Measurements from ENCODE around the gene SPATS2L.

SPATS2L gene

DNA sequence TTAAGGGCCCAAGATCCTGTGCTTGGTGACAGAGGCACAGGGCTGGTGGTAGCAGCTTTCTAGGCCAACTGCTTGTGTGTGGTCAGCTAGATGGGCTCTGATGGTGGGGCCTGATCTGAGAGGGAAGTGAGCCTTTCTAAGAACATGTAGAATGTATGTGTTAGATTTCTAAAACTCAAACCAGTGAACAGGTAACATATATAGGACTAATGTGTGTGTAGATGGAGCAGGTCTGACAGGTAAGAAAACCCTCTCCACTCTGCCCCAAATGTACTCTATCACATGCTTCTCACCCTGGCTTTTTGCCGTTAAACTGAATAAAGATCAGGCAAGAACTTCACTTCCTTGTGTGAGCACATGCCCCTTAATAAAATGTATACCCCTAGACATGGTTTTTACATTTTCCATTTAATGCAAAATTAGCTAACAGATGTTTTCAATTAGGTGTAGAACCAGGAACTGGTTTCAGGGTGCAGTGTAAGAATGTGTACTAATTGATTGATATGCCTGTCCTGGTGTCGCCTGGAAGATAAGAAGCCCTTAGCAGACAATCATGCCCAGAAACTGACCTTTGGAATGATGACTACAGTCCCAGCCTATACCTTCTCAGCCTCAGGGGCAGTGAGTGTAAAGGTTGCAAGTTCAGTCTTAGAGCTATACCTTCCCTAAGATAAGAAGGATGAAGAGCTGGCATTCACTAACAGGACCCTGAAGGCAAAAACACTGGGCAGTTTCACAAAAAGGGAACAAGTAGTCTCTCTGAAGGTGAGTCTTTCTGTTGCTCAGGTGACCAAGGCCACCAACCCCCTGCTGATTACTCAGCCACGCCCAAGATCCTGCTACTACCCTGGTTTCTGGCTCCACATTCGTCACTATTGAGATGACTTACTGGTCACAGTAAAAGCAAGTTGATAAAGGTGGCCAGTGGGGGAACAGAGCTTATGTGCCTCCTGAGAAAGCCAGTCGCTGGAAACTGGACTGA is 71.2 kb downstream of the SPATS2L start:
- peak; percentile 71 for DNase-seq (ENCODE audit: low spot score)

GRCh38 chr2:200378652-200379290 is 72.3 kb downstream of the SPATS2L start:
- DNase-seq (ENCODE audit: low spot score) = peak; percentile 57

- DNase-seq (ENCODE audit: low spot score) = no peak
These were observed 73.1 kb downstream of the SPATS2L start for GRCh38 chr2:200379481-200380090.

DNA sequence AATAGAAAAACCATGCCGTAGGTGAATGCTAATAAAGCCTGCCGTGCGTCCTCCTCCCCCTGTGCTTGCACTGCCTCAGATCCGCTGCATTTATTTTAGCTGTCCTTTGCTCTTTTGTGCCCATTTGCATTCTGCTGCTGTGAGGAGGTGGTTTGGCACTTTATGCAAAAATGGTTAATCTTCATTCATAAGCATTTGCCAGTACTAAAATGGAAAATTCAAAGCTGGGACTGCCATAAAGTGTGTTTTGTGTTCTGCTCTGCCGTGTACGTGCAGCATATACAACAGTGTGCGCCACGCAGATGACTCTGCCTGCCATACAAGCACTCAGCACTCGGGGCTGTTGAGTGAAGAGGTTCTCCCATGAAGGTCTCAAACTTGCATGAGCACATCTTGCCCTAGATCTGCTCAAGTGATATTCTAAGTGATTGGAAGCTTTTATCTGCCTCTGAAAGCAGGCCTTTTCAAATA is 73.6 kb downstream of the SPATS2L start:
- DNase-seq (ENCODE audit: low spot score) = no peak

- DNase-seq (ENCODE audit: low spot score) = peak; percentile 30
These were observed 74.5 kb downstream of the SPATS2L start for GRCh38 chr2:200380833-200381542.

DNA sequence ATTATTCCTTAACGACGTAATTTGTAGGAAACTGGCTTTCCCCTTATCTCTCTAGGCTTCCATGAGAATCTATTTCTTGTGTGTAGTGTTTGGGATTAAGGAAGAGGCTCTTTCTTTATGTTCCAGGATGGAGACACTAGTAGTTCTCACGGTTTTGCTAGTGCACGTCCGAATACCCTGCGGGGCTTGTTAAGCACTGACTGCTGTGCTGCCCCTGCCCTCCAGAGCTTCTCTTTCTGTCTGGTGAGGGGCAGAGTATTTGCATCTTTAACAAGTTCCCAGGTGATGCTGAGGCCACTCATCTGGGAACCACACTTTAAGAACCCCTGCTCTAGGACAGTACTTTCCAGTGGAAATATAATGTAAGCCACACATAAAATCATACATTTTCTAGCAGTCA is 76.4 kb downstream of the SPATS2L start:
- DNase-seq (ENCODE audit: low spot score) = no peak

GRCh38 chr2:200383380-200384110 is 77.1 kb downstream of the SPATS2L start:
- DNase-seq (ENCODE audit: low spot score) = peak; percentile 58

DNA sequence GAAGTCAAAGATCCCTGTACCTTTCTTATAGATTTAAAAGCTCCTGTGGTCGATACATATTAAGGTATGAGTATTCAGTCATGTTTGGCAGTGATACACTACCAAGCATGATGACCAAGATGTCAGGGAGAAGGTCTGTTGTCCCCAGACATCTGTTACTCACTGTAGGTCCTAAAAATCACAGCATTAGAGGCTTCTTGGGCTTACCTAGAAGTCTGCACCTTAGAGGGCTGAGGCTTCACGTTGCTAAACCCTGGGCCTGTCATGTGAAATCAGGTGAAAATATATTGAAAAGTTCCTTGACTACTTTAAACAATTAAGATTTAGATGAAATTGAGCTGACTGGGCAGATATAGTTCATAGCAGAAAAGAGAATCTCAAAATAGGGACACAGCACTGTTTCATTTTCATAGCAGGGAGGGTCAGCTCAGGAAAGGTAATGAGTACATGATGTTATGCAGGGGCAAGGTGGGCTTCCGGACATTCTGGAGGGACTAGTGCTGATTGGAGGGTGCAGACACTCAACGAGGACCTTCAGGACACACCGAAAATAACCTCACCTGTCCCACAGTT is 78.7 kb downstream of the SPATS2L start:
- DNase-seq (ENCODE audit: low spot score) = no peak

DNA sequence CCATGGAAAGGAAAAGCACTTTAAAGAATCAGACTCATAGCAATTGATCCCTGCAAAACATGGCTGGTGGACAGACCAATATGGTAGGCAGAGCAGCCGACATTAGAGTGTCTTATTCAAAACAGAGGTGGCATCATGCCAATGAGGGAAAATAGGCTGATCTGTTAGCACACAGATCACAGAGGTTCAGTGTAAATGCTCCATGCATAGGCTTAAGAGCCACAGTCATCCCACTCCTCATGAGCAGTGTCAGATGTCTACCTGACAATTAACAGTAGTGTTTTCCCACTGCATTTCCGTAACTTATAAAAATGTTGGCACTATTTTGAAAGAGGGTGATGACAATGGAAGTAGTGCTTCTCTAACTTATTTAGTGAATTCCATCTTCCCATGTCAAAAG is 86.7 kb downstream of the SPATS2L start:
- DNase-seq (ENCODE audit: low spot score) = no peak

- no peak for DNase-seq (ENCODE audit: low spot score)
These were observed 87.6 kb downstream of the SPATS2L start for GRCh38 chr2:200394045-200394444.

- peak; percentile 74 for DNase-seq (ENCODE audit: low spot score)
These were observed 90.3 kb downstream of the SPATS2L start for GRCh38 chr2:200396781-200397242.

DNA sequence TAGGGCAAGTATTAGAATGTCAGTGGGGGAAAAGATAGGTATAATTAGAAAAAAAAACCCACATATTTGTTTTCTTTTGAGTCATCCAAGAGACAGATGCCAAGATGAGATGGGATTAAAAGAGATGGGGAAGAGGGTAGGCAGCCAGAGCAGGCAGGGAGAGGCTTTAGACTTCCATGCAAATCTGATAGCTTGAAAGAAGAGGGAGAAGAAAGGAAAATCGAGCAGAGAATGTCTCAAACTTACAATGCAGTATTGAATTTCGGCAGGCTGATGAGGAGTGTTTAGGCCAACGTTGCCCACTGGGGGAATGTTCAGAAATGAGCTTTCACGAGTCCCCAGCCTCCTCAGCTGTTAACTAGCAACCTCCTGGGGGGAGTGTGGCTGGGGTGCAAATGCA is 91.3 kb downstream of the SPATS2L start:
- DNase-seq (ENCODE audit: low spot score) = peak; percentile 79

GRCh38 chr2:200399046-200399445 is 92.6 kb downstream of the SPATS2L start:
- DNase-seq (ENCODE audit: low spot score) = peak; percentile 98

DNA sequence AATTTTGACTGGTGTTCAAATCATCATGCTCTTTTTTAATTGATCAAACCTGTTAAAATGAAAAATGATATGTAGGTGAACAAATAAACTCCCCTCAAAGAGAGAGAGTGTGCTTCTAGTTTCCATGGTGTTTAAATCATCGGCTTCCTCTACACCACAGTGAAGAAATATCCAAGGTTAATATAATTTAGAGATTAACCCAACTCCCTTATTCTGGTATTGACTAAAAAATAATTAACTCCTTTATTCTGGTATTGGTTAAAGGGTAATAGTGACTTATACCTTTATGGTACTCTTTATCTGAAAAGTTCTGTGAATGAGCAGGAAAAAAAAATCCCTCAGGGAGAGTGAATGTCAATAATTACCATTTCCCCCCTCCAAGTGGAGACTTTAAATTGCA is 93.1 kb downstream of the SPATS2L start:
- DNase-seq (ENCODE audit: low spot score) = peak; percentile 78

- no peak for DNase-seq (ENCODE audit: low spot score)
These were observed 97.3 kb downstream of the SPATS2L start for GRCh38 chr2:200403814-200404213.

DNA sequence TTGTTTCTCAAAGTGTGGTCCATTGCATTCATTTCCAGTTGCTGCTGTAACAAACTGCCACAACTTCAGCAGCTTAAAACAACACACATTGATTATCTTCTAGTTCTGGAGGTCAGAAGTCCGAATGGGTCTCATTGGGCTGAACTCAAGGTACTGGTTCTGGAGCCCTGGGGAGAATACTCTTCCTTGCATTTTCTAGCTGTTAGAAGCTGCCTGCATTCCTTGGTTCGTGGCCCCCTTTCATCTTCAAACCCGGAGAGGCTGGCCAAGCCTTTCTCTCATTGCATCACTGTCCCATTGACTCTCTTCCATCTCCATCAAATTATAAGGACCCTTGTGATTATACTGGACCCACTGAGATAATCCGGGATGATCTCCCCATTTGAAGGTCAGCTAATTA is 98.1 kb downstream of the SPATS2L start:
- DNase-seq (ENCODE audit: low spot score) = no peak

DNA sequence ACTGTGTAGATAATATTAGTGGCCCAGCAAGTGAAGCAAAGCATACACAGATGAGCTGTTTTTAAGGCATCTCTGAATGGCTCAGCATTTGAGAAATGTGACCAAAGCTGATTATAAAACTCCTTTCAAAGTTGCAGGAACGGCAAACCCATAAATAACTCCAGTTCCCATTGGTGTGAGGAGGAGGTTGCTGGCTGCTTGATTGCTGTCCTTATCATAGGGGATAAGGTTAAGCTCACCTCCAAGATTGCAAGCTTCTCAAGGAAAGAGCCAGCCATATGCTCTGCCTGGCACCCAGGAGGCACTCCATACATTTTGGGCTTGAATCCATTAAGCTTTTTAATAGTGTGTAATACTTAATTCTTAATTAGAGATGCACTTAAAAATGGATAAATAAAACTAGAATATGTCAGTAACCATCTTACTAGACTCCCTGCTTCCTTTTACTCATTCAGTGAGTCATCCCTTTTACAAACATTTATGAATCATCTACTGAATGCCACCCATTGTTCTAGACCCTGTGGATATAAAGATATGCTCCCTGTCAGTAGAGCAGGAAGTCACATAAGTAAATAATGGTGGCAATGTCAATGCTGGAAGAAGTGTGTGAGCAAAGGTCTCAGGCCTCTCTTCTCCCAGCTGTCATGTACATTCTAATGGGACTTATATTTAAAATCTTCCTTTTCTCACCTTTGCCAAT is 99.3 kb downstream of the SPATS2L start:
- peak; percentile 97 for DNase-seq (ENCODE audit: low spot score)

GRCh38 chr2:200406379-200406778 is 99.9 kb downstream of the SPATS2L start:
- peak; percentile 46 for DNase-seq (ENCODE audit: low spot score)

GRCh38 chr2:200408428-200409316 is 102.2 kb downstream of the SPATS2L start:
- peak; percentile 97 for DNase-seq (ENCODE audit: low spot score)
